Lung (tissue), 12 donors: ENCODE results near the gene CST11. TPM values are rescaled to one million over a fixed set of nuclear protein-coding genes. Genes with fewer than 3 reads are reported as not detected.

Source experiments
- ATAC-seq: fragments of 200-7000 bp; cut with Tn5 transposase; one replicate; pipeline ENCODE4 v1.9.1; 2020; ENCODE audit warnings: moderate number of reproducible peaks; ENCODE audit not compliant: insufficient read depth, low FRiP score
- DNase-seq, 3 donors: peaks; one replicate each; pipeline ENCODE4 v3.0.0-alpha.2; 2013 to 2017
- H3K27ac ChIP-seq, 2 donors: one replicate each; pipeline ENCODE4 v1.5.1; 2013; ENCODE audit warnings: mild to moderate bottlenecking in 2 of 2, moderate library complexity in 2 of 2, control low read depth in 1 of 2, inconsistent platforms in 1 of 2, low read depth in 1 of 2, low read length in 1 of 2
- H3K27me3 ChIP-seq, 3 donors: one replicate each; pipeline ENCODE4 v1.5.1; 2013; ENCODE audit warnings: low read length in 2 of 3; ENCODE audit not compliant: control insufficient read depth in 3 of 3, insufficient read depth in 3 of 3
- H3K36me3 ChIP-seq, 4 donors: one replicate each; pipeline ENCODE4 v1.5.1; 2013; ENCODE audit warnings: low read length in 4 of 4, mild to moderate bottlenecking in 1 of 4, moderate library complexity in 1 of 4; ENCODE audit not compliant: control insufficient read depth in 4 of 4, insufficient read depth in 4 of 4
- H3K4me1 ChIP-seq, 5 donors: one replicate each; pipeline ENCODE4 v1.5.1; 2013; ENCODE audit warnings: low read length in 5 of 5, mild to moderate bottlenecking in 2 of 5, moderate library complexity in 1 of 5; ENCODE audit not compliant: control insufficient read depth in 5 of 5, insufficient read depth in 5 of 5
- H3K4me3 ChIP-seq: one replicate; pipeline ENCODE4 v1.5.1; 2013; ENCODE audit warnings: mild to moderate bottlenecking, control low read depth, moderate library complexity
- H3K9ac ChIP-seq, 2 donors: one replicate each; pipeline ENCODE4 v1.5.1; 2013; ENCODE audit warnings: low read length in 2 of 2, control low read depth in 1 of 2; ENCODE audit not compliant: insufficient read depth in 1 of 2
- H3K9me3 ChIP-seq, 4 donors: one replicate each; pipeline ENCODE4 v1.5.1; 2013; ENCODE audit warnings: low read length in 3 of 4, mild to moderate bottlenecking in 1 of 4, moderate library complexity in 1 of 4; ENCODE audit not compliant: control insufficient read depth in 4 of 4, insufficient read depth in 3 of 4
- CTCF ChIP-seq: IDR thresholded peaks from 2 replicates; pipeline ENCODE4 v1.5.1; 2012; ENCODE audit warnings: mild to moderate bottlenecking; ENCODE audit errors: control extremely low read depth, extremely low read depth
- WGBS, 2 donors: extraction: QIAGEN DNeasy Blood & Tissue Kit; methylation state at CpG; one replicate each; pipeline ENCODE4 v1.1.7; 2013; 5-methylcytosine and 5-hydroxymethylcytosine counted together
- polyA plus RNA-seq, 2 donors: library from polyadenylated mRNA; stranded (reverse); fragments of 200-250 nt; gene quantifications; one replicate each; pipeline ENCODE4 v1.2.1, GENCODE V29; 2013
- total RNA-seq, 2 donors: library from RNA; depleted of rRNA in 1 of 2; stranded (reverse); fragments of >200 nt in 1 of 2; gene quantifications; one replicate each; pipeline ENCODE4 v1.2.1, GENCODE V29; 2014 to 2021
- donor health status: control.
- donor health status: control.
- donor health status: Bipolar disorder and iron deficiency.
- donor health status: healthy.
- donor health status: DM: yes; HTN: yes; CAD: no.

CST11 gene
- total and polyA plus RNA-seq, 4 donors = not detected

GRCh38 chr20:23453549-23454543, 1.2 kb upstream of the CST11 start:
- H3K36me3 ChIP-seq = no peaks in the 10 kb centered on the region
- DNase-seq (no peak), ATAC-seq (no peak)
- H3K27me3 ChIP-seq = no peaks in the 10 kb centered on the region
- H3K9ac ChIP-seq = no peak overlapping the region
- no peak overlapping the region for H3K27ac ChIP-seq
- no peak overlapping the region for H3K4me3 ChIP-seq
- peaks cover 0 to 7% (median 0%) of the 10 kb centered on the region in 4 donors for H3K9me3 ChIP-seq
- 86% methylated on average over 15 of the region's 15 CpGs for WGBS, 2 donors
- no peaks in the 10 kb centered on the region for H3K4me1 ChIP-seq
- TF ChIP-seq CTCF = no peak

DNA sequence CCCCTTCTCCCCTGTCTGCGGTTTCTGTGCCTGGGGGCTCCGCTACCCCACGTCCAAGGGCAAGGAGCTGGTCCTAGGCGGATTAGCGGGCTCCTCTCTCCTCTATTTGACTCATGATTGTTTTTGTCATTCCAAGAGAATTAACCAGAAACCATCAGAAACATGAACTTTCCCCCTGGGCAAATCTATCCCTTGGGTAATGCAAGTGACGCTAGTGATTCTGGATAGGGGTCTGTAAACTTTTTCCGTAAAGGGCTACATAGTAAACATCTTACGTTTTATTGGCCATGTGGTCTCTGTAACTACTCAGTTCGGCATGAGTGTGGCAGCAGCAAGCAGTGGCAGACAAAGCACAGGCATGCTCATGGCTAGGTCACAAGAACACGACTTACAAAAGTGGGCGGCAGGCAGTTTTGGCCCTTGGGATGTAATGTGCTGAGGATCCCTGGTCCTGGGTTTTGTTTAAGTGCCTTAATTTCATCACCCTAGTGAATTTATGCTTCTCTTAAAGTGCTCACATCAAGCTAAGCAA, 654 bp downstream of the CST11 start:
- TF ChIP-seq CTCF = no peak
- no peaks in the 10 kb centered on the region for H3K36me3 ChIP-seq
- H3K4me3 ChIP-seq = no peak overlapping the region
- H3K27ac ChIP-seq = no peak overlapping the region
- no peak overlapping the region for H3K9ac ChIP-seq
- H3K9me3 ChIP-seq = peaks cover 0 to 5% (median 0%) of the 10 kb centered on the region in 4 donors
- no peaks in the 10 kb centered on the region for H3K27me3 ChIP-seq
- ATAC-seq (no peak), DNase-seq (no peak)
- H3K4me1 ChIP-seq = no peaks in the 10 kb centered on the region
- 85 to 93% methylated on average over 11 of the region's 11 CpGs for WGBS, 2 donors

DNA sequence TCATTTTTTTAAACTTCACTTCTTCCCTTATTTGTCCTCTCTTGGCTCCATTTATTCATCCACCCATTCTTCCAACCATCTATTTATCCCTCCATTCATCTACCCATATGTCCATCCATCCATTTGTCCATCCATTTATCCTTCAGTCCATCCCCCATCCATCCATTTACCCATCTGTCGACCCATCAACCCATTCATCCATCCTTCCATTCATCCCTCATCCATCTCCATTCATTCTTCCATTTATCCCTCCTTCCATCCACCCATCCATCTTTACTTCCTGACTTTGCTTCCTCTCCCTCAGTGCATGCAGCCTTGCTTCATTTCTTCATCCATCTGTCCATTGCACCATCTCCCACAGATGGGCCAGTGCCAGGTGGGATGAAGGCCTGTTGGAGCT, 1.8 kb downstream of the CST11 start:
- H3K4me3 ChIP-seq = no peak overlapping the region
- DNase-seq (no peak), ATAC-seq (no peak)
- WGBS, 2 donors = 88 to 100% methylated on average over 1 of the region's 1 CpG
- peaks cover 0 to 3% (median 0%) of the 10 kb centered on the region in 4 donors for H3K9me3 ChIP-seq
- H3K27ac ChIP-seq = no peak overlapping the region
- no peaks in the 10 kb centered on the region for H3K4me1 ChIP-seq
- no peak overlapping the region for H3K9ac ChIP-seq
- no peaks in the 10 kb centered on the region for H3K36me3 ChIP-seq
- H3K27me3 ChIP-seq = no peaks in the 10 kb centered on the region
- TF ChIP-seq CTCF = no peak
